Stimulated activated CD4-positive, alpha-beta T cell treated with anti-CD3 and anti-CD28 coated beads, Interleukin-2, amount 100 ng/mL, for 24 hours (primary cell): Measurements from ENCODE around the gene SNX18.
"Not testable (repeated sequence)": the region's sequence is repeated elsewhere in the genome, so short reads cannot be mapped to it uniquely, and the experiment has no call there.

Experiments
- DNase-seq, 2 donors: peaks; one replicate each; pipeline ENCODE4 v3.0.0-alpha.2; 2020

SNX18 gene

GRCh38 chr5:54517512-54518145 lies at the start of gene SNX18:
SNX18 (plus strand) TSS chr5:54517759; CDS start chr5:54517953, 194 bp downstream.
- DNase-seq, result peak; percentile 90 to 91

DNA sequence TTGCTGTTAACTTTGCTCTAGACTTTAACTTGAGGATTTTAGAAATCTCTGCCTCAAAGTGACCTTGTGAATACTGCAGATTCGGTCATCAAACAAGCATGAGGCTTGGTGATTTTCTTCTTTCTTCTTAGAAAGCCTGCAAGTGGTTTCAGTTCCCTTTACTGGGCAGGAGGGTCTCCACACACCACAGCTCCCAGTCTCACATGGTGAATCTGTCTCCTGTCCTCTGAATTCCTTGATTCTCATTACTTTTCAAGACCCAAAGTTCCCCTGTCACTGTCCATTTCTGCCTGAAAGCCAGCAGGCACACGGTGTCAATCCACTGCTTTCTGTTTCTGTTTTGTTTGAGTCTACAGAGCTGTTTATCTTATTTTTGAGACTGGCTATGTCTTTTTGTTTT lies 47.9 kb upstream of the SNX18 start:
- no peak for DNase-seq

DNA sequence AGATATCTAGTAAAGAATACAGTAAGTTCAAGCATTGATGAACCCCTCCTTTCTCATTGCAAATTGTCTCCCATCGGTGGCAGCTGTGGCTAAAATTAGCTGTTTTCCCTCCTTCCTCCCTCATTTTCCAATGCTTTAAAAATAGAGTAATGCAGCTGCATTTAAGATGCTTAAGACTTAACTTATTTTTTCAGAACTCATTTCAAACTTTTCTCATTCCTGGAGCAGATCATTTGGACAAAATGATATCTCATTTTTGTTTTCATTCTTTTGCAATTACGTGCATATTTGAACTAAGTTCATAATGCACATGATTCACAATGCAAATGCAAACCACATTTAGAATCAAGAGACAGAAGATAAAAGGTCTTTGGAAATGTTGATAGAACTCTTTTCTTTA lies 47.4 kb upstream of the SNX18 start:
- no peak for DNase-seq

- DNase-seq, result no peak
These were observed 46.9 kb upstream of the SNX18 start for GRCh38 chr5:54470677-54471076.

DNA sequence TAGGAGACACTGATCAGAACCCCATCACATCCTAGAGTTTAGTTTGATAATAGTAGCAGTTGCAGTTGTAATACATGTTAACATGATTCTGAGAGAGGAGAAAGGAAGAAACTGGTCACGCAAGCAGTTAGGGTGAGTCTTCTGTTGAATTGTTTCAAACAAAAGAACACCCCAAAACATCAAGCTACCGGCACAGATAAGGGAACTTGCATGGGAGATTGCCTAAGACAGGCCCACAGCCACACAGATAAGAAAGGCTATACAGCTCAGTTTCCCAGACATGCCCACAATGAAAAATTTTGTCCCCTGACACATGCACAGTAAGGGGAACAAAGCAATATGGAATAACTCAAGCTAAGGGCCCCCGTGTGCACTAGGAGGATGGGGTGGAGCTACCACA lies 46.2 kb upstream of the SNX18 start:
- no peak for DNase-seq

DNA sequence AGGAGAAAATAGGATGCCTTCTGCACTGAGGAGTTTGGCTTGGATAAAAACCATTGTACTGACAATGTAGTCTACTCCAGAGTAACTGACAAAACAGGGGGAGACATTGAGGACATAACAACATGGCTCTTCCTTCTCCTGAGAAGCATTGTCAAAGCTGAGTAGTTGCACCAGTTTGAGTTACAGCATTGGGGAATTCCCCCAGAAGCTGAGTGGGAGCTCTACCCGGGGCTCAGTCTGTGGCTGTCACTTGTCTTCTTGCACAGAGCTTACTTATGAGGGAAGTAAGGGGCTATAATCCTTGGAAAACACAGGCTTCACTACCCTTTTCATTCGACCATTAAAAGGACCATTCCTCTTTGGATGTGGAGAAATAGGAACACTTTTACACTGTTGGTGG lies 40.9 kb upstream of the SNX18 start:
- DNase-seq, result no peak

- no peak for DNase-seq
These were observed 39.5 kb upstream of the SNX18 start for GRCh38 chr5:54477941-54478478.

GRCh38 chr5:54480296-54480695 lies 37.3 kb upstream of the SNX18 start:
- no peak for DNase-seq

GRCh38 chr5:54484219-54484894 lies 33.2 kb upstream of the SNX18 start:
- no peak for DNase-seq

DNA sequence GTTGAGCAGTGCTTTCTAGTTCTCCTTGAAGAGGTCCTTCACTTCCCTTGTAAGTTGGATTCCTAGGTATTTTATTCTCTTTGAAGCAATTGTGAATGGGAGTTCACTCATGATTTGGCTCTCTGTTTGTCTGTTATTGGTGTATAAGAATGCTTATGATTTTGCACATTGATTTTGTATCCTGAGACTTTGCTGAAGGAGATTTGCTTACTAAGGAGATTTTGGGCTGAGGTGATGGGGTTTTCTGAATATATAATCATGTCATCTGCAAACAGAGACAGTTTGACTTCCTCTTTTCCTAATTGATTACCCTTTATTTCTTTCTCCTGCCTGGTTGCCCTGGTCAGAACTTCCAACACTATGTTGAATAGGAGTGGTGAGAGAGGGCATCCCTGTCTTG lies 31.9 kb upstream of the SNX18 start:
- not testable (repeated sequence) for DNase-seq

GRCh38 chr5:54489648-54489979 lies 27.9 kb upstream of the SNX18 start:
- not testable (repeated sequence) for DNase-seq

- no peak for DNase-seq
These were observed 26.2 kb upstream of the SNX18 start for GRCh38 chr5:54491326-54491725.

DNA sequence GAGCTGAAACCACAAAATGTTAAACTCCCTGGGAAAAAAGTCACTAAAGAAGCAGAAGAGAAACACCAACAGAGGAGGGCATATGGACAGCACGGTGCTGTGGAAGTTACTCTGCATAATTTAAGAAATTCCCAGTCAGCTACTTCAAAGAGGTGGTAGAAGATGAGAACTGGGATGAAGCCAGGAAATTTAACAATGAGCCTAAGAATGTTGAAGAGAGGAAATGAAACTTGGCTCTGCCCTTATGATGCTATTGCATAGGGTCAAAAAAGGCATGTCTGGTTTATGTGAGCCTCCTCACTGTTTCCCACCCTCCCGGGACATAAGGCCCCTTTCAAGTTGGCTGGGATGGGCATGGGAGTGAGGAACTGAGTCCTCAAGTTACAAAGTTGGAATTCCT lies 25.4 kb upstream of the SNX18 start:
- DNase-seq, result no peak

- no peak for DNase-seq
These were observed 22.5 kb upstream of the SNX18 start for GRCh38 chr5:54495027-54495426.

DNA sequence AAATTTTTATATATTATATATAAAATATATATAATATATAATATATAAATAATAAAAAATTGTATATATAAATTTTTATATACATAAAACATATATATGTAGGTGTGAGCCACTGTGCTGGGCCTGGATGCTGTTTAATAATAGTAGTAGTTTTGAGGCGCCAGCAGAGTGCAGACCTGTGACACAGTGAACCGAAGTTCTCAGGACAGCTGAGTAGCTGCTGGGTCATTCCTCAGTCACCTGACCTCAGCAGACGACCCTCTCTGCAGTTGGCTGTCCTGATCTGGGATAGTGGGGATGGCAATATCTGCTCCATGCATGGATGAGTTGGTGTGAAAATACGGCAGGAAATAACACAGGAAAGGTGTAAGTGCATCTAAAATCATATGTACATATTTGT lies 3.3 kb upstream of the SNX18 start:
- no peak for DNase-seq

GRCh38 chr5:54514841-54515432 lies 2.6 kb upstream of the SNX18 start:
- DNase-seq, result no peak

GRCh38 chr5:54515634-54516033 lies 1.9 kb upstream of the SNX18 start:
- no peak for DNase-seq

DNA sequence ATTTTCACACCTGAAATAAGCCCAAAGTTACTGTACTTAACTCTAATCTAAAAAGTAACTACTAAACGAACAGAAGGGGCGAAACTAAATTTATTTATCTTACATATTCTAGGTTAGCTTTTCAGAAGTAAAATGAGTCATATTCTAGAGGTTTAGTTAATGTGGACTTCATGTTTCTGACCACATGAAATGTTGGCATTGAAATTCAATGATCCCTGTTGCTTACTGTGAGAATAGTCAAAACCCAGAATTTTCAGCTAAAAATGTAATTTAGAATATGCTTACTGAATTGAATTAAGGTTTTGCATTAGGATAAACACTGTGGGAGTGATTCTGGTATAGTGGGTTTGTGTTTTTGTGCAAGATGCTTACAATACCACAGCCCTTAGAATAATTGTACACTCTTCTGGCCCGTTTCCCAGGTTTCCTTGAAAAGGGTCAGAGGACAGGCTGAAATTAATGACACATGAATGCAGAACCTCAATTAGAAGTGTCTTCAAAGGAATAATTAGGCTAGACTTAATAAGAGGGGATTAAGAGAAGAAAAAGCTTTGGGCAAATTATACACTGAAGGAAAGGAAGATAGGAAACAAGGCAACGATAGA lies 1.4 kb upstream of the SNX18 start:
- no peak for DNase-seq

- no peak for DNase-seq
These were observed 416 bp upstream of the SNX18 start for GRCh38 chr5:54517174-54517511.

- peak; percentile 59 to 67 for DNase-seq
These were observed 723 bp downstream of the SNX18 start for GRCh38 chr5:54518146-54518817.

GRCh38 chr5:54518818-54519508 lies 1.4 kb downstream of the SNX18 start:
- DNase-seq, result no peak

DNA sequence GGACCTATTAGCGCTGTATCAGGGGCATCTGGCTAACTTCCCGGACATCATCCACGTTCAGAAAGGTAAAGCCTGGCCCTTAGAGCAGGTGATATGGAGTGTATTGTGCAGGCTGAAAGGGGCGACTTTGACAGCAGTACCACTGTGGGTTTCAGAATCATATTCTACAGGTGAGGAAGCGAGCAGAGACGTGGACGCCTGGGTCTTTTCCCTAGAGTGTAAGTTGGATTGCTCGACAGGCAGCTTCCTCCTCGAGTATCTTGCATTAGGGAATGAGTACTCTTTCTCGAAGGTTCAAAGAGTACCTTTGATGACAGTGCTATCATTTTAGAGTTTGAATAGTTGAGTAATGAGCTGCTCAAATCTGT lies 1.9 kb downstream of the SNX18 start:
- DNase-seq, result no peak

- no peak for DNase-seq
These were observed 2.9 kb downstream of the SNX18 start for GRCh38 chr5:54520438-54520846.
